Stimulated activated CD4-positive, alpha-beta T cell treated with anti-CD3 and anti-CD28 coated beads, Interleukin-15, amount 100 ng/mL, for 1 hour (primary cell): ENCODE measurements around the gene C1QTNF12.
"Not testable (repeated sequence)": the region's sequence is repeated elsewhere in the genome, so short reads cannot be mapped to it uniquely, and the experiment has no call there.

Source experiments
- DNase-seq, 2 donors: peaks; one replicate each; pipeline ENCODE4 v3.0.0-alpha.2; 2020; ENCODE audit warnings: low read depth in 1 of 2, low spot score in 1 of 2

C1QTNF12 gene

DNA sequence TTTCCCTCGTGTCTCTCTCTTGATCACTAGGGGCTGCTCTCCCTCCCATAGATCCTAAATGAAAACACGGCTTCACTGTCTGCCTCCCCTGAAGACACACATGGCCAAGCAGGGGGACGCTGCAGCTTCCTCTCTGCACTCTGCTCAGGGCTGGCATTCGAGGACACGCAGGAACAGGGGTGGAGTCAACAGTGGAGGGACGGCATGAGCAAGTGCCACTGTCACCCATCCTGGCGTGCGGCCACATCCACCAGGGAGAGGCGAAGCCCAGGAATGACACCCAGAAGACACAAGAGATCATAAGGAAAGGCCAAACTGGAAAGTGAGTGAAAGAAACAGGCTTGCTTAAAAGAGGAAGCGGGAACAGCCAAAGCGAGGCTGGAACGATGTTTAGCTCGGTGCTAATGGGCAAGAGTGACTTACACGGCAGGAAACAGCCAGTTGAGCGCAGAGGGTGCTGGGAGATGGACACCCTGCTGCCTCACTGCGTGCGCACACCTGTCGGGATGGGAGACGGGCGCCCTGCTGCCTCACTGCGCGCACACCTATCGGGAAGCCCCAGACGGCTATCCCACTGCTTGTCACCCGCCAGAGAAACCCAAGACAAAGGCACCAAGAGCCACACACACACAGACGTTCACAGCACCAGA is 13.6 kb upstream of the C1QTNF12 start:
- no peak for DNase-seq

DNA sequence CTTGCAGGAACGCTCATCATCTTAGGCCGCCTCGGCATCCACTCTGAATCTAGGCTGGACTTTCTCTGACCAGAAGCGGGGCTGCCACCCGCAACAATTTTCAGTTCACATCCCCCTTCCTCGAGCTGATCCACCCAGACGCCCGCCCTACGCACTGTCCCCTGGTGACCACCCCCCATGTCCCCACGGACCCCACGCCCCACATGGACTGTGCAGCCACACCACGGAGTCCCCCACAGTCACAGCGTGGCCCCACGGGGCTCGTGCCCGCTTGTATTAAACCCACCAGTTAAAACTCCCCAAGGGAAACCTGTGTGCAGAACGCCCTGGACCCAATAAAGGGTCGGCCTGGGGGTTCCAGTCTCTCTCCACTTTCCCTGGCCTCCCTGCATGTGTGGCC is 13.0 kb upstream of the C1QTNF12 start:
- DNase-seq: no peak

DNA sequence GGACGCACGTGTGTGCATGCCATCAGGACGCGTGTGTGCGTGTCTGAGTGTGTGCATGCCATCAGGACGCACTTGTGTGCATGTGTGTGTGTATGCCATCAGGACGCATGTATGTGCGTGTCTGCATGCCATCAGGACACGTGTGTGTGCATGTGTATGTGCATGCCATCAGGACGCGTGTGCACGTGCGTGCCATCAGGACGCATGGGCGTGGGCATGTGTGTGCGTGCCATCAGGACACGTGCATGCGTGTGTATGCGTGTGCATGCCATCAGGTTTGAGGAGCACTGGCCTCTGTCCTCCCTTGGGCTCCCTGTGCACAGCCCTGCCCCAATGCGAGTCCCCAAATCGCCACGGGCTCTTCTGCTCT is 12.6 kb upstream of the C1QTNF12 start:
- DNase-seq: no peak

DNA sequence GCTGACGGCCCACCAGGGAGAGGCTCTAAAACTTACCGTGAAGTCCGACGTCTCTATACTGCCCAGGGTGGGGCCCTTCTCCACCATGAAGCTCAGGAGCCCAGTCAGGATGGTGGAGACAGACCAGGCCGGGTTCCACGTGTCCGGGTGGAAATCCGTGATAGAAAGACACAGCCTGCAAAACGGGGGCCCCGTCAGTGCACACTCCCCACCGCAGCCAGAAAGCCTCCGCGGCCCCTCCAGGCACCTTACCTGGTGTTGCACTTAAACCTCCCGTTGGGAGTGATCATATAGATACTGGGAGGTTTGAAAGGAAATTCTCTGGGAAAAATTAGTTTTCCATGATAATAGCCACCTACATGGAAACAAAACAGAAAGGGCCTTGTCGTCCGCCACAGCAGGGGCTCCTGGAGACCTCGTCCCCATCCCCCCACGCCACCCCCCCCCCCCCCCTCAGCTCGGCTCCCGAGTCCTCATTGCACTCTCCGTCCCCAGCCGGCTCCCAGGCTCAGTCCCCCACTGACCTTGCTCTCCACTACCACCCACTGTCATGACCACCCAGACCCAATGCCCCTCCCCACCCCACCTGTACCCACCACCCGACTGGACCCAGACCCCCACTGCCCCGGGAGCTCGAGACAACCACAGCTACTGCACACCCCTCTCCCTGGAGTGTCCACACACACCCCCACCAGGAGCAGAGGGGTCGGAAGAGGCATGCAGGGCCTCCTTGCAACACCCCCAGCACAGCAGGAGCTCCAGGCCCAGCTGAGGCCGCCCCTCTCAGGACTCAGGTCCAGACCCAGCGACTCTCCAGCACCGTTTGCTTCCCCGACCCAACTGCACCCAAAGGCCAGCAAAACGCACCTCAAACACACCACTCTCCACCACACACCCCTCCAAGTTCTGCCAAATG is 10.7 kb upstream of the C1QTNF12 start:
- DNase-seq: no peak

DNA sequence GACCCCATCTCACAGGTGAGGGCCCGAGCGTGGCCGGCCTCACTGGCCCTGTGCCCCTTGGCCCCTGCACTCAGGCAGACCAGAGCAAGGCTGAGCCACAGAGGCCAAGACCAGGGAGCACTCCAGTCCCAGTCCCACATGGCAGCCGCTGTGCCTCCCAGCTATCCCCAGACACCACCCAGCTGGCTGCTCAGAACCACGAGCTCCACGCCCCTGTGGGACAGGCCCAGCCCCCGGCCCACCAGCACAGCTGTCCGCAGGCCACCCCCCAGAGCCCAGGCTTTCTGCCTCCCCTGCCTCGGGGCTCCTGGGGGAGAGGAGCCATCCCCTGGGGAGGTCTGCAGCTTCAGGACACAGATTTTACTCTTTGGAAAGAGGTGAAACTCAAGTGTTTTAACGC is 9.1 kb upstream of the C1QTNF12 start:
- DNase-seq: no peak

DNA sequence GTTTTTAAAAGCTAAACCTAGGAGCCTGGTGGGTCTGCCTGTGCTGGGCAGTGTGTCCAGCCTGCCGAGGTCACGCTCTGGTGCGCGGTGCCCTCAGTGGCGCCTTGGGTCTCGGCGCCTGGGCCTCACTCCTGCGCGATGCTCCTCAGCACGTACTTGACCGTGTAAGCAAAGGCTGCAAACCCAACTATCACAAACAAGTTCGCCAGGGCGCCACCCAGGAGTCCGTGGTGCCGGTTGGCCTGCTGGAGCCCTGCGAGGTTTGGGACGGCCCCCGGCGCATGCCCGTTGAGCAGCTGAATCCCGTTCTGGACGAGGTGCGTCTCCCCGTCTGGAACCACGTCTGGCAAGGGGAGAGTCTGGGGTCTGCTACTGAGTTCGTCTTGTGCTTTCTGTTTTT is 8.6 kb upstream of the C1QTNF12 start:
- DNase-seq: no peak

DNA sequence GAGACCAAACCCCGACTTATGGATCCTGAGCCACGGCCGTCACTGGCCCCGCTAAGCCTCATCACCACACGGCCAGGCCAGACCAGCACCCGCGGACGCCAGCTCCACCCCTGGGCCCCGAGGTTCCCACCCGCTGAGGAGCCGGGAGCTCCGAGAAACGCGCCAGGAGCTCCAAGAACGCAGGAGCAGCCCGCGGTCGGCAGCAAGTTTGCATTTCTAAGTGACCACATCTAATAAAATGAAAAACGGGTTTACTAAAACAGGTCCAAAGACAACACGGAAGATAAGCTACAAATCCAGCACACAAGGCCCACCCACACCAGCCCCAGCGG is 8.1 kb upstream of the C1QTNF12 start:
- DNase-seq: no peak

DNA sequence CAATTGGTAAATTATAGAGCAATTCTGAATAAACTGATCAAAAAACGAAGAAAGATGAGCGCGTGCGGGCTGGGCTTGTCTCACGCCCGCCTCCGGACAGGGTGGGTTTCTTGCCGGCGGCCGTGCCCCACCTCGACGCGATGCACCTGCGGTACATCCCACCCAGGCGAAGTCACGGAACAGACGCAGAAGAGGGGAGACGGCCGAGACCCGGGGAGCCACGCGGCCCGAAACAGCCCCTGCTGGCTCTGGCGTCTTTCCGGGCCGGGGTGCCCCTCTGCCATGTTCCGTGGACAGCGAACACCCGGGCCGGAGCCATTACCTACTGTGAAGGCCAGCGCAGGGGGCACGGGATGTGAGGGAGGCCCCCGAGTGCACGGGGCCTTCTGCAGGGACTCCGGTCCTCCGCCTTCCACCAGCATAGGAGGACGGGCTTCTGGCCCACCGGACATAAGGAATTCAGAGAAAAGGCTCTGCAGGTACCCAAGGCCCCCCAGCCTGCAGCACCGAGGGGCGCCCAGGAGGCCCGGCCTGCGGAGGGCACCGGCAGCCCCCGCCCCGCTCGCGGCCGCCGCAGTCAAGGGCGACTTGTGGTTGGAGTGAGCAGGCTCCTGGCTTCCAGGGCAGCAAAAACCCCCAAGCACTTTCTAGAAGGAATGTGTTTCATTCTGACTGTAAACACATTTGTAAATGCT is 7.6 kb upstream of the C1QTNF12 start:
- no peak for DNase-seq

DNA sequence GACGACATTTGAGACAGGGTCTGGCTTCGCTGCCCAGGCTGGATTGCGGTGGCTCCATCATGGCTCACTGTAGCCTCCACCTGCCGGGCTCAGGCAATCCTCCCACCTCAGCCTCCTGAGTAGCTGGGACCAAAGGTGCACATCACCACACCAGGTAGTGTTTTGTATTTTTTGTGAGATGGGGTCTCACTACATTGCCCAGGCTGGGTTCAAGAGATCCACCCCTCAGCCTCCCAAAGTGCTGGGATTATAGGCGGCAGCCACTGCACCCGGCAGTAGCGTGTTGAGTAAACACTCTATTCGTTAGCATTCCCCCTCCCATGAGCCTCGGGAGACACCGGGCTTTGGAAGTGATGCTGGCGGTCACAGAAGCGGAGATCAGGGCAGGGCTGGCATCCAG is 6.8 kb upstream of the C1QTNF12 start:
- no peak for DNase-seq

DNA sequence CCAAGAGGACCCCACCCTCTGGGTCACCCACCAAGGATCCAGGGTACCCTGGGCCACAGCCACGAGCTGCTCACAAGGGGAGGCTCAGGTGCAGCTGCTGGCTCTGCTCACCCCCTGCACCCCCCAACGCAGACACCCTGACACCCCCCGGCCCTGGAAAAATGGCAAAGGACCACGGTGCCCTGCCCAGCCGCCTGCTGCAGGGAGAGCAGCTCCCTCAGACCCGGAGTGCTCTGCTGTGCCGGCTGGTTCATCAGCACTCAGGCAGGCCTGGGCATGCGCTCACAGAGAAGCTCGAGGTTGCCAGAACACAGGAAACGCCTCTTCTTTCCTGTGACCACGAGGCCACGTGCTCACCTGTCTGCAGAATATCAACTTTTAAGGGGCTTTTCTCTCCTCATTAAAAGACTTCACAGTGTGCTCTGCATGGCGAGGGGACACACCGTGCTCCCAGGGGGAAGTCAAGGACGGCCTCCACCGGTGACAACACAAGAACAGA is 4.3 kb upstream of the C1QTNF12 start:
- peak; percentile 15 to 33 for DNase-seq

DNA sequence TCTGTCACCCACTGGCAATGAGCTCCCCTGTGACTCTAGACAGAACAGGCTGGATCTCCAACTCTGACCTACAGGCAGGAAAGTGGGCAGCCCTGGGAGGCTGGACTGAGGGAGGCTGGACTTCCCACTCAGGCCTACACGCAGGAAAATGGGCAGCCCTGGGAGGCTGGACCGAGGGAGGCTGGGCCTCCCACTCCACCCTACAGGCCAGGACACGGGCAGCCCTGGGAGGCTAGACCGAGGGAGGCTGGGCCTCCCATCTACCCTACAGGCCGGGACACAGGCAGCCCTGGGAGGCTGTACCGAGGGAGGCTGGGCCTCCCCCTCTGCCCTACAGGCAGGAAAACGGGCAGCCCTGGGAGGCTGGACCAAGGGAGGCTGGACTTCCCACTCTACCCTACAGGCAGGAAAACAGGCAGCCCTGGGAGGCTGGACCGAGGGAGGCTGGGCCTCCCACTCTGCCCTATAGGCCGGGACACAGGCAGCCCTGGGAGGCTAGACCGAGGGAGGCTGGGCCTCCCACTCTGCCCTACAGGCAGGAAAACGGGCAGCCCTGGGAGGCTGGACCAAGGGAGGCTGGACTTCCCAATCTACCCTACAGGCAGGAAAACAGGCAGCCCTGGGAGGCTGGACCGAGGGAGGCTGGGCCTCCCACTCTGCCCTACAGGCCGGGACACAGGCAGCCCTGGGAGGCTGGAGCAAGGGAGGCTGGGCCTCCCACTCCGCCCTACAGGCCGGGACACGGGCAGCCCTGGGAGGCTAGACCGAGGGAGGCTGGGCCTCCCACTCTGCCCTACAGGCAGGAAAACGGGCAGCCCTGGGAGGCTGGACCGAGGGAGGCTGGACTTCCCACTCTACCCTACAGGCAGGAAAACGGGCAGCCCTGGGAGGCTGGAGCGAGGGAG is 1.7 kb upstream of the C1QTNF12 start:
- not testable (repeated sequence) for DNase-seq

DNA sequence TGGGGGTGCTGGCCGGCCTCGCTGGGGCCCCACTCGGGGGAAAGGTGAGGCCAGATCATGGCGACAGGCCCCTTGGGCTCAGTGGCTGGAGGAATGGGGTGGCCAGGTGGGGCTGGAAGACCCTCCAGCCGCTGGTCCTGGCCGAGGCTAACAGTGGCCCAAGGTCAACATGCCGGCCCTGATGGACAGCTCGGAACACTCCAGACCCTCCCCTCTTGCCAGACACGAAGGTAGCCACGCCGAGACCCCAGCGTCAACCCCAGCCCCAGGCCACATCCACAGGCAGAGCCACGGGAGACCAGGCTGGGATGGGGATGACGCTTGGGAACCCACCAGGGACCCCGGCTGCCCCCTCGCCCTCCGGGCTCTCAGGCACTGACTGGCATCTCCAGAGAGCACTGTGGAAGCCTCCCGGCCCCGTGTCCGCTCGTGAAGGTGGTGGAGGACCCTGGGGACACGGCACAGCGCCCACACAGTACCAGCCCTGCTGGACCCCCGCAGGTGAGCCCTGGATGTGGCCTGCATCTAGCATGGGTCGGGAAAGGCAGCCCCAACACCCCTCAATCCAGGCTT is 905 bp upstream of the C1QTNF12 start:
- DNase-seq: no peak

DNA sequence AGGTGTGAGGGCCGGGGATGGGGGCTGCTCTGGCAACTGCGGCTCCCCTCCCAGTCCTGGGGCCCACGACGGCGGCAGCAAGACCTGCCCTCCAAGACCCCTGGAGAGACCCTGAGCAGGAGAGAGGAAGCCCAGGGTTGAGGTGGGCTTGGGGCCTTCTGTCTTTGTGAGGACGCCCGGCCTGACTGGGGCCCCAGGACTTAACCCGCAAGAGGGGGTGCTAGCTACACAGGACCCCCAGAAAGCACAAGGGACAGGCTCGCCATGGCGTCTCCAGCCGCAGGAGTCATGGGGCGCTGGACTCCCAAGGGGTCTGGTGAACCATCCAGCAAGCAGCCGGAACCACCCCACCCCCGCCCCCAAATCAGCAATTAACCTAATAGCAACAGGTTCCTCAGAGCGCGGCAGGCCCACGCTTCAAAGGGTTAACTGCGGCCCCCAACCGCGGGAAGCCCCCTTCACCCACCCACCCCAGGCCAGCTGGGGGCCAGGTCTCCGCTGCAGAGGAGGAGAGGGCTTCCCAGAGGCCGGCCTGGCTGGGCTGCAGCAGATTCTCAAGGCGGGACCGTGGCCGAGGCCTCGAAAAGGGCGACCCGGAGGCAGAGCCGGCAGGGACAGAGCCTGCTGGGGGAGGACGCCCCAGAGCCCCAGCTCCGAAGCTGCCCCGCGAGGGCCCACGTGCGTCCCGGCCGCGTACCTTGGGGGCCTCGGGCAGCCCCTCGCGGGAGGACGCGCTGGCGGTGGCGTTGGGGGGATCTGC is 525 bp downstream of the C1QTNF12 start:
- DNase-seq: no peak

DNA sequence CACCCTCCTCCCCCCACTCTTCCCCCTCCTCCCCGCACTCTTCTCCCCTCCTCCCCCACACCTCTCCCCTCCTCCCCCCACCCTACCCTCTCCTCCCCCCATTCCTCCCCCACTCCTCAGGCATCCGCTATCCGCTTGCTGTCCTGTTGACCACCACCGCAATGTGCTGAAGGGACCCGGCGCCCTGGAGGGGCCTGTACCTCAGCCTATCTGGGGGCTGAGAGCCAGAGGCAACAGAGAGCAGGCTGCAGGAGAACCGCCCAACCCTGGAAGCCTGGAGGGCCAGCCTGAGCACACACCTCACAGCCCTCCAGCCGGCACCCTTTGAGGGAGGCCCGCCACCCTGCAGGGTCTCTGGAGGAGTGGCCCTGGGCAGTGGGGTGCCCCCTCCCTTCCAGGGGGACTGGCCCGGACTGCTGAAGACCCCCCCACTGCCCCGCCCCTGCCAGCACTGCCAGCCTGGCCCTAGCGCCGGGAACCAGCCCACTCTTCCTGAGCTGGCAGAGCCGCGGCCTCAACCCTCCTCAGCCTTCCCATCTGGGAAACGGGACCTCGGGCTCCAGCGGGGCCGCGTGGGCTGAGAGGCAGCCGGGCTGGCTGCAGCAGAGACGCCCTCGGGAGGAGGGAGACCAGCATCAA is 1.2 kb downstream of the C1QTNF12 start:
- no peak for DNase-seq

DNA sequence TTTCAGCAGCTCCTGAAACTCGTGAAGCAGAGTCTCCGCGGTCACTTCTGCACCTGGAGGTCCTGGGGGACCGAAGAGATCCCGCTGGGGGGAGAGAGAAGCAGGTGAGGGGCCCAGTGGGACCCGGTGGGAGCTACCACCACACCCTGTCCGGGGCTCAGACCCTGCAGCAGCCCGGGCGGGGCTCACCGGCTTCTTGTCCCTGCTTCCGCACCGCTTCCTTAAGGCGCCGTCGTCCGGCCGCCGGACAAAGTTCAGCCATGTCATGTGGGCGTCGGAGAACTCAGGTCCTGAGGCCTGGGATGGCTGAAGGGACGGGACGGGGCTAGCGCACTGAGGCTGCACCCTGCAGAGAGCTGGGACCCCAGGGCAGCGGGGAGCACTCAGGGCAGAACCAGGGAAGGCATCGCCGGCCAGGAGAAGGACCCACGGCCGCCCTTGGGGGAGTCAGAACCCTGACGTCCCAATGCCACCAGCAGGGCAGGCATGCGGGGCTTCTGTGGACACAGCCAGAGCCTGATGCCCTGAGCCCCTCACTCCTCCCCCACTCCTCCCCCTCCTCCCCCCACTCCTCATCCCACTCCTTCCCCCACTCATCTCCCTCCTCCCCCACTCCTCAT is 2.2 kb downstream of the C1QTNF12 start:
- DNase-seq: no peak

DNA sequence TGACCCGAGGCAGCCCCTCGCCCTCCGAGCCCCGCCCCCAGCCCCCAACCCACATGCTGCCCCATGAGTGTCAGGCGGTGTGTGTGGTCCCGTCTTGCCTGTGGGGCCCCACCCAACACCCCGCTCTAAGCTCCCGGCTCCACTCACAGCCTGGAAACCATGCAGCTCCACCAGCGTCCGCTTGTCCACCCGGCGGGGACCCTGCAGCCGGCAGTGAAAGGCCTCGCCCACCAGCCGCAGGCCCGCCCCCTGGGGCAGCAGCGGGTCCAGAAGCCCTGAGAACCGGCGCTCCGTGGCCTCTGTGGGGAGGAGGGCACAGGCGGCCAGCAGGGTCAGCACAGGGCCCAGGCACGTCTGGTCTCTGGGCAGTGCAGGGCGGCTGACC is 2.7 kb downstream of the C1QTNF12 start:
- DNase-seq: no peak

DNA sequence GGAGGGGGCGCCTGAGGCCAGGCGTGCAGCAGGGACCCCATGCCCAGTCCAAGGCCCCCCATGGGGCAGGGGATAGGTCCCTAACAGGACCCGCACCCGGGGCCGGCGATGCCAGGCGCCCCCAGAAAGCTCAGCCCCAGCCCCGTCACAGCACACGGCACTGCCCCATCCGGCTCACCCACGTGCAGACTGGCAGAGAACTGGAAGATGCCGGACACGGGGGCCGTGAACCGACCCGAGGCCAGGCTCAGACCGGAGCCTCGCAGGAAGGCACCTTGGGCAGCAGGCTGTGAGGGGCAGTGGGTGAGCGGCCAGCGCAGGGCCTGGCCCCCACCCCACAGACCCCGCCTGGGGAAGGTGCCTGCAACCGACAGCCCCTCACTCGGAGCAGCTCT is 3.3 kb downstream of the C1QTNF12 start:
- DNase-seq: no peak

DNA sequence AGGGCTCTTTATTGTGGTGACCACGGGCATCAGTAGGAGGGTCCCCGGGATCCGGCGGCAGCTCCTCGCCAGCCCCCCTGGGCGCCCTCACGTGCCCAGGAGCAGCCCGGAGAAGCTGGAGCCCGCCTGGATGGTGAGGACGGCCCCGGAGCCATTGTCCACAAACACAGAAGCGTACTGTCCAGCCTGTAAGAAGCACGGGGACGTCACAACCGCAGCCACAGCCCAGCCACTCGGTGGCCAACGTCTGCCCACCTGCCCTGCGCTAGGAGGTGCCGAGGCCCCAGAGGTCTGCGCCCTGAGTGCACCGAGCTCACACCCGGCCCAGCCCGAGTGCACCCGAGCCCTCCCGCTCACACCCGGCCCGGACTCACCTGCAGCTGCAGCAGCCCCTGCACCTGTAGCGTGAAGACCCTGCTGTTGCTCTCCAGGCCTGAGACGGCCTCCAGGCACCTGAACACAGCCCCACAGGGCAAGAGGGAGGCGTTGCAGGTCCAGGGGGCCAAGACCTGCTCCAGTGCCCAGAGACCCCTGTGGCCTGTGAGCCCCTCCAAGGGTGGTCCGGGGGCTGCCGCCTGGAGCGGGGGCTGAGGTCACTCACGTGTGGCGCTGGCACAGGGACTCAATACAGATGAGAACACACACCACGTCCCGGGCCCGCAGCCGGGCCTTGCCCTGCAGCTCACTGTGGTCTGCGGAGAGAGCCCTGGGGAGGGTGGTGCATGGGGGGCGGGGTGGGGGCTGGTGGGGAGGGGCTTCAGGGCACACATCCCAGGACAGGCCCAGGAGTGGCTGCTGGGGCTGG is 3.9 kb downstream of the C1QTNF12 start:
- no peak for DNase-seq
